GM15510 (cell line): ENCODE results near the gene UBE2K.

Experiments used
- POLR2A ChIP-seq: IDR thresholded peaks from 3 replicates; pipeline ENCODE4 v1.6.1; 2011; ENCODE audit warnings: borderline replicate concordance; ENCODE audit not compliant: insufficient read length; ENCODE audit errors: extremely low read depth

UBE2K gene

DNA sequence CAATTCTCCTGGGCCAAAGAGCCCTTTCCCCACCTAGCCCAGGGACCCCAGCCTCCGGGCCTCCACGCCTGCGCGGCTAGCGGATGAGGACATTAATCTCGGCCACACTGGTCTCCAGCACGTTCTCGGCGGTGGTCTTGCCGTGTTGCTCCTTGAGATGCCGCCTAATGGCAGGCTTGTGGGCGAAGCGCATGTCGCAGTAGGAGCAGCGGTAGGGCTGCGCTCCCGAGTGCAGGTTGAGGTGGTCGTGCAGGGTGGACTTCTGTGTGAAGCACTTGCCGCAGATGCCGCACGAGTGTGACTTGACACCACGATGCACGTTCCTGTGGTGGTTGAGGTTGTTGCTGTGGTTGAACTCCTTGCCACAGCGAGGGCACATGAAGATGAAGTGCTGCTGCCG, 72.1 kb downstream of the UBE2K start:
- no peak for TF ChIP-seq POLR2A

DNA sequence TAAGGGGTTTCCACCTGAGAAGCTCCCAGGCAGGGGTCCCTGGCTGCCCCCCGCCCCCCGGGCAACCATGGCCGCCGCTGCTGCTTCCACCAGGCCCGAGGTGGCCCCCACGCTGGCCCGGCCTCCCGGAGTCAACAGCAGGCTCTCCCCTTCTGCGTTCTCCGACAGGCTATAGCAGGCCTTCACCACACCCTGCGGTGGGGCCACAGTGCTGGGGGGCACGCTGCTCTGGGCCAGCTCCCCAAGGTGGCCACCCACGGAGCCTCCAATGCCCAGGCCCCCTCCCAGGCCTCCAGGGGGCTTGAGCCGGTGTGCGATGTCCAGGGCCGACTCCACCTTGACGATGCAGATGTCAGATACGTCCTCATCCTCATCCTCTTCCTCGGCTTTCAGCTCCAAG, 72.5 kb downstream of the UBE2K start:
- no peak for TF ChIP-seq POLR2A

DNA sequence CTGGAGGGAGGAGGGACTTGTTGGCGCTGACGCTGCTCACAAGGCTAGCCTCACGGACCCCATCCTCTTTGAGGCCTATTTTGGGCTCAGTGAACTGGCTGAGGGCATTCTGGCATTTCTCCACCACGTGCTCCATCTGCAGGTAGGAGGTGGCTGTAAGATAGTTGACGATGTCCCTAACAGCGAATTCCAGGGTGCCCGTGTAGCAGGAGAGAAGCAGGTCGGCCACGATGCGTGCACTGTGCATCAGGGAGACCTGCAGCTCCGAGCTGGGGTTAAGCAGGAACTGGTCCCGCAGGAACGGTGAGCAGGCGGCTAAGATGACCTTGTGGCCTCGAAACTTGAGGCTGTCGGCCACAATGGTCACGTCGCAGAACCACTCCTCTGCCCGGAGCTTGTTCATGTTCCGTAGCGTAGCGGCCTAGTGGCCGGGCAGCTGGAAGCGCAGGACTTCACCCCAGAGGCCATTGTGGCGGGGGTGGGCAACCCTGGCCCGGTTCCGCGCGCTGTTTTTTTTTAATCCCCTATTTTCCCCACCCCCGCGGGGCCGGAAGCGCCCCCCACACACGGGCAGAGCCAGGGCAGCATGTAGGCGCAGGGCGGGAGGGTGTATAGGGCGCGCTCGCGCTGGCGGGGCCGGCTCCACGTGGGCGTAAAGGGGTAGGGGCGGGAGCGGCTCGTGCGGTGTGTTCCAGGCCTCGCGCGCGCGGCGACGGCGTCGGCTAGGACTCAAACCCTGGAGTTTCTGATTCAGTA, 73.2 kb downstream of the UBE2K start:
- no peak for TF ChIP-seq POLR2A

DNA sequence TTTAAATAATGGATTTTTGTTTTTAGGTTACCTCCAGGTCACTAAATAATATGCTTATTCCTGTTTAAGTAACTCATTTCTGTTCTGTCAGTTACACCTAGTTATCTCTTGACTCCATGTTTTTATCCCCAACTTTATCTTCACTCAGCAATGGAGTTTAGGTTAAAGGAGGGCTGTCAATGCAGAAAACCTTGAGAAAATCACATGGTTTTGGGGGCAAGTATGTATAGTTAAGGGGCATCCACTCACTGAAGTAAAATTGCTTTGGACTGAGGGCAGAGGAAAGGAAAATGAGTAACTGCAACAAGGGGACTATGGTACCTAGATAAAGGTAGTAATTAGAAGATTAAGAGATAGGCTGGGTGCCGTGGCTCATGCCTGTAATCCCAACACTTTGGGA, 87.1 kb downstream of the UBE2K start:
- no peak for TF ChIP-seq POLR2A

DNA sequence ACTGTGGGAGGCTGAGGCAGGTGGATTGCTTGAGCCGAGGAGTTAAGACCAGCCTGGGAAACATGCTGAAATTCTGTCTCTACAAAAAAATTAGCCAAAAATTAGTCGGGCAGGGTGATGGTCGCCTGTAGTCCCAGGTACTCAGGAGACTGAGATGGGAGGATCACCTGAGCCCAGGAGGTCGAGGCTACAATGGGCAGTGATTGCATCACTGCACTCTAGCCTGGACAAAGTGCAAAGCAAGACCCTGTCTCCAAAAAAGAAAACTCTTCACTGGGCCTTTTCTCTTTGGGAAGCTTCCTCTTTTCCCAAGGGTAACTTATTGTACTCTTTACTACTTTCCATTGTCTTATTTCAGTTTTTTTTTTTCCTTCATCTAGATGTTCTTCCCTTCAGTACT, 88.9 kb downstream of the UBE2K start:
- TF ChIP-seq POLR2A, result no peak

DNA sequence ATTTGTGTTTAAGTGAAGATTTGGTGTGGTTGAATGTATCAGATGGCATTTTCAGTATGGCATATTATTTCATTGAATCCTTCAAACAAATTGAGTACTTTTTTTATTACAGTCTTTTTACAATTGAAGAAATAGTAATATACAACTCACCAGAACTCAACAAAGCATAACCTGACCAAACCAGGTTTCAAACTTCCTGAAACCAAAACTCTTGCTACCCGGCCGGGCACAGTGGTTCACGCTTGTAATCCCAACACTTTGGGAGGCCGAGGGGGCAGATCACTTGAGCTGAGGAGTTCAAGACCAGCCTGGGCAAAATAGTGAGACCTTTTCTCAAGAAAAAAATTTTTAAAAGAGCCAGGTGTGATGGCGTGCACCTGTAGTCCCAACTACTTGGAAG, 94.2 kb downstream of the UBE2K start:
- TF ChIP-seq POLR2A, result no peak

DNA sequence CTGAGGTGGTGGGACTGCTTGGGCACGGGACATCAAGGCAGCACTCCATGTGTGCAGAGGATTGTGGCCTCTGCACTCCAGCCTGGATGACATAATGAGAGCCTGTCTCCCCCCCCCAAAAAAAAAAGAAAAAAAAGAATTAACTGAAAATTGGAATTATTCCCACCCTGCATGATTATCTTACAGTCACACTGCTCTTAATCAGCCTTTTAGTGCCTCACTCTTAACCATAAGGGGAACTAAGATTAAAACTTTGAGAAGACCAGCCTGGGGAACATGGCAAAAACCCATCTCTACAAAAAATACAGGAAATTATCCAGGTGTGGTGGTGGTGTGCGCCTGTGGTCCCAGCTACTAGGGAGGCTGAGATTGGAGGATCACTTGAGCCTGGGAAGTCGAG, 94.6 kb downstream of the UBE2K start:
- TF ChIP-seq POLR2A, result no peak

DNA sequence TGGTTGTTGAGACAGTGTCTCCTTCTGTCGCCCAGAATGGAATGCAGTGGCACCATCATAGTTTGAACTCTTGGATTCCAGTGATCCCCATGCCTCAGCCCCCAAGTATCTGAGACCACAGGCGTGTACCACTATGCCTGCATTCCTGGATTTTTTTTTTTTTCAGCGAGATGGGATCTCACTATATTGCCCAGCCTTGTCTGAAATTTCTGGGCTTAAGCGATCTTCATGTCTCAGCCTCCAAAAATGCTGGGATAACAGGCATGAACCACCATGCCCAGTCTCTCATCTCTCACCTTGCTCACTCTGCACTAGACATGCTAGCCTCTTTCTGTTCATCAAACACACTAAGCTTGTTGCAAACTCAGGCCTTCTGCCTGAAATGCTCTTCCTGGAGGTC, 104.1 kb downstream of the UBE2K start:
- no peak for TF ChIP-seq POLR2A

DNA sequence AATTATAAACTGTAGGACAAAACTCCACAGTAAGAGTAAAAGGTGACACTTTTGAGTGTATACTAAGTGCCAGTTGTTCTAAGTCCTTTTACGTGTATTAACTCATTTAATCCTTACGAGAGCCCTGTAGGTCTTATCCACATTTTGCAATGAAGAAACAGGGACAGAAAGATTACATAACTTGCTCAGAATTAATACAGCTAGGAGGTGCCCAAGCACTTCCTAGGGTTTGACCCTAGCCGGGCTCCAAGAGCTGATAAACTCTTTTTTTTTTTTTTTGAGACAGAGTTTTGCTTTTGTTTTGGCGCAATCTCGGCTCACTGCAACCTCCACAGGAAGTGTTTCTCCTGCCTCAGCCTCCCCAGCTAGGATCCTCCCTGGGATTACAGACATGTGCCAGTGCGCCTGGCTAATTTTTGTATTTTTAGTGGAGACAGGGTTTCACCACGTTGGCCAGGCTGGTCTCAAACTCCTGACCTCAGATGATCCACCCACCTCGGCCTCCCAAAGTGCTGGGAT, 110.4 kb downstream of the UBE2K start:
- TF ChIP-seq POLR2A, result no peak

DNA sequence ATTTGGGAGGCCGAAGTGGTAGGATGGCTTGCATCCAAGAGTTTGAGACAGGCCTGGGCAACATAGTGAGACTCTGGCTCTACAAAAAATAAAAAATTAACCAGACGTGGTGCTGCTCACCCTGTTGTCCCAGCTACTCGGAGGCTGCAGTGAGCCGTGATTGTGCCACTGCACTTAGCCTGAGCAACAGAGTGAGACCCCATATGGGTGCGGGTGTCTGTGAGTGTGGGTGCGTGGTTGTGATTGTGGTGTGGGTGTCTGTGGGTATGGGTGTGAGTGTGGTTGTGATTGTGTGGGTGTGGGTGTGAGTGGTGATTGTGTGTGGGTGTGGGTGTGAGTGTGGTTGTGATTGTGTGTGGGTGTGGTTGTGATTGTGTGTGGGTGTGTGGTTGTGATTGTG, 114.6 kb downstream of the UBE2K start:
- TF ChIP-seq POLR2A, result no peak

DNA sequence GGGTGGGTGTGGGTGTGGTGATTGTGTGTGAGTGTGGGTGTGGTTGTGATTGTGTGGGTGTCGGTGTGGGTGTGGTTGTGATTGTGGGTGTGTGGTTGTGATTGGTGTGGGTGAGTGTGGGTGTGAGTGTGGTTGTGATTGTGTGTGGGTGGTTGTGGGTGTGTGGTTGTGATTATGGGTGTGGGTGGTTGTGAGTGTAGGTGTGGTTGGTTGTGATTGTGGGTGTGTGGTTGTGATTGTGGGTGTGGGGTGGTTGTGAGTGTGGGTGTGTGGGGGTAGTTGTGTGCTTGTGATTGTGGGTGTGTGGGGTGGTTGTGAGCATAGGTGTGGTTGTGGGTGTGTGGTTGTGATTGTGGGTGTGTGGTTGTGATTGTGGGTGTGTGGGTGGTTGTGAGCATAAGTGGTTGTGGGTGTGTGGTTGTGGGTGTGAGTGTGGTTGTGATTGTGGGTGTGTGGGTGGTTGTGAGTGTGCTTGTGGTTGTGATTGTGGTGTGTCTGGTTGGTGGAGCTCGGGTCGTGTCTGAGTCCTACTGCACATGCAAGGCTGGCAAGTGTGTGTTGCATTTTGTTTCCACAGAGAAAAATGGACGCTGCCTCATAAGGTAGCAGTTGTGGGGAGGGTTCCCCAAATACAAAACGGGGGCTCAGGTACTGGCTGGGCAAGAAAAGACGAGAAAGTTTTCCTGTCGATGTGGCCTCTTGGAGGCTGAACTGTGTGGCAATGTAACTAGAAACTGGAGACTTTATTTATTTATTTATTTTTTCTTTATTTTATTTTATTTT, 116.7 kb downstream of the UBE2K start:
- TF ChIP-seq POLR2A, result no peak

DNA sequence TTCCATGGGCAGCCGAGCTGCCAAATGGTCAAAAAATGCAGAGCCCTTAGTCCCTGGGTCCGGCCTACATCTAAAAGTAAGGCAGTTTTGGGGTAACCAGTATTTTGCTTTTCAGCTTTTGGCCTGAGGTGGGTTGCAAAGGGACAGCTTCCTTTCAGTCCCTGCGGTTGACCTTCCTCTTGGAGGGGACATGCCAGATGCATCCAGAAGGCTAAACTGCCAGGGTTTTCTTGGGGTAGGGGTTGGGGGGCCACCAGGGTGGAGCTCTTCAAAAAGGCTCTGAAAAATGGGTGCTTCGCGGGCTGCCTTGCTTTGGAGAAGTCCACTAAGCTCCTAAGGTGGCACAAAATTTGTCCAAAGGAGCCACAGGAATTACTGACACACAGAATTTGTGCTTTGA, 120.7 kb downstream of the UBE2K start:
- TF ChIP-seq POLR2A, result no peak

DNA sequence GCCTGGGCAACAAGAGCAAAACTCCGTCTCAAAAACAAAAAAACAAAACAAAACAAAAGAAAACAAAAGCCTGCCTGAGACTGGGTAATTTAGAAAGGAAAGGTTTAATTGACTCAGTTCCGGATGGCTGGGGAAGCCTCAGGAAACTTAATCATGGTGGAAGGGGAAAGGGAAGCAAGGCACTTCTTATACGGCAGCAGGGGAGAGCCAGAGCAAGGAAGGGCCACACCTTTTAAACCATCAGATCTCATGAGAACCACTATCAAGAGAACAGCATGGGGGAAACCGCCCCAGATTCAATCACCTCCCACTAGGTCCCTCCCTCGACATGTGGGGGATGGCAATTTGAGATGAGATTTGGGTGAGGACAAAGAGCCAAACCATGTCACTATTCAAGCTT, 122.2 kb downstream of the UBE2K start:
- no peak for TF ChIP-seq POLR2A

DNA sequence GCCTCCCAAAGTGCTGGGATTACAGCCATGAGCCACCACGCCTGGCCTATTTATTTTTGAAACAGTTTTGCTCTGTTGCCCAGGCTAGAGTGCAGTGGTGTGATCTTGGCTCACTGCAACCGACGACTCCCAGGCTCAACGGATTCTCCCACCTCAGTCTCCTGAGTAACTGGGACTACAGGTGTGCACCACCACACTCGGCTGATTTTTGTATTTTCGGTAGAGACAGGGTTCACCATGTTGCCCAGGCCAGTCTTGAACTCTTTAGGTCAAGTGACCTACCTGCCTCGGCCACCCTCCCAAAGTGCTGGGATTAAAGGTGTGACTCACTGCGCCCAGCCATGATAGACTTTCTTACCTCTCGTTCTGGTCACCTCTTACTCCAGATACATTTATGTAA, 124.0 kb downstream of the UBE2K start:
- no peak for TF ChIP-seq POLR2A

DNA sequence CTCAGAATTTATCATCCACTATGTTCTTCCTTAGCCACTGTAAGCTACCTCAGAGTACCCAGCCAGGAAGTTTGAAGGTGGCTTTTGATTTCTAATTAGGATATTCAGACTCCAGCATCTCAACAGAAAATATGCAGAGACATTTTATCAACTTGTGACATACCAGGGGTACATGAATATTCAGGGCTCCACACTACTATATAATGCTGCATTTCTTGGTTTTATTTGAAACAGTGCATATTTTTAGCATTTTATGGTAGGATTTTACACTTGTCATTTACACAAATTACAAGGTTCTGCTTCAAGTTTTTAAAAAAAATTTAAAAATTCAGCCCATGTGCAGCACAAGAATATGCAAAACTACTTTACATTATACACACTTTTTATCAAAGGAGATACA, 124.7 kb downstream of the UBE2K start:
- no peak for TF ChIP-seq POLR2A

DNA sequence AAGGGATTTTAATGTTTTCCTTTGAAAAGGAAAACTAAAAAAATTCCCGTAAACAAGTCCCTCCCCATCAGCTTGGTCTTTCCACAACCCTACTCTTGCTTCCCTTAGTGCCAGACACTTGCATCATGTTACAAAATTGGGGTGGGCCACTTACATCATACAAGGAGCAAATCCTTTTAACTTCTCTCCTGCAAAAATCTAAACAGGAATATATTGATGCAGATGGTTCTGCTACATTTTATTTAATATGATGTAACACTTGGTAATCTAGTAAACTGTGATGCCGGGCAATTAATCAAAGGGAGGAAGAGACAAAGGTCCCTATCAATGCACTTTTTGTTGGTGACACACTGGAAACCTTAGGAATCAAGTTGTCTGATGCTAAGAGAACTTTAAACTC, 125.3 kb downstream of the UBE2K start:
- no peak for TF ChIP-seq POLR2A
